Stimulated activated CD4-positive, alpha-beta T cell treated with anti-CD3 and anti-CD28 coated beads, Interleukin-12 subunit alpha, Interleukin-12 subunit beta, amount 100 ng/mL, for 24 hours (primary cell): ENCODE measurements around the gene FOXA3.

Experiments used
- DNase-seq, 2 experiments: peaks; one replicate each; pipeline ENCODE4 v3.0.0-alpha.2; 2020; ENCODE audit warnings: low read depth in 2 of 2

Gene FOXA3

GRCh38 chr19:45919678-45920077 is 55.6 kb downstream of the FOXA3 start:
- no peak for DNase-seq

- no peak for DNase-seq
Observed at GRCh38 chr19:45920458-45920857, 56.3 kb downstream of the FOXA3 start.

GRCh38 chr19:45922281-45922680 is 58.2 kb downstream of the FOXA3 start:
- no peak for DNase-seq
